ENCODE measurements around the gene ARVCF.

DNA sequence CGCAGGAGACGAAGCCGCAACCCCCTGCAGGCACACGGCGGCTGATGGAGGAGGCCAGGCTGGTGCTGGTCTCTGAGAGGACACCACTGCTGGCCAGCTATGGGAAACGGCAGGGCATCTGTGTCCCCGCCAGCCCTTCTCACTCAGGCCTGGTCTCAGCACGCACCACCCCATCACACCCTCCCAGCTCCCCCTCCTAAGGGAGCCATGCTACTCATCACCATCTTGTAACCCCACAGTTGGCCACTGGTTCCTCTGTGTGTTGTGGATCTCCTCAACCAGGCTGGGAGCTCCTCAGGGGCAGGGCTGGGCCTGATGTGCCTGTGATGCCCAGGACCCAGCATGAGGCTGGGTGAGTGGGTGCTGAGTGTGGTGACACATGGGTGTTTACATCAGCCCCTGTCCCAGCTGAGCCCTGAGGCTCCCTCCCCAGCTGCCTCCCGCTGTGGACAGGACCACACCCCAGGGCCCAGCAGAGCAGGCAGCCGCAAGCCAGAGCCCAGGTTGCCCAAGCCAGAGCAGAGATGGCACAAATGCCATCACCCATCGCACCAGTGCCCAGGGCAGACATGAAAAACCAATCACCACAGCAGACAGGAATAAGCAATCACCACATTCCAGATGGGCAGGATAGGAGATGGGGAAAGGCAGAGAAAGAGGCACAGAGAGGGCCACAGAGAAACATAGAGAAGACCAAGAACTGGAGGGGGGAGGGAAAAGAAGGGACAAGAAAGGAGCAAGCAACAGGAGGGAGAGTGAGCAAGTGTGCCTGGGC lies 8.2 kb downstream of the ARVCF start:
- TF ChIP-seq, protein P1, sequence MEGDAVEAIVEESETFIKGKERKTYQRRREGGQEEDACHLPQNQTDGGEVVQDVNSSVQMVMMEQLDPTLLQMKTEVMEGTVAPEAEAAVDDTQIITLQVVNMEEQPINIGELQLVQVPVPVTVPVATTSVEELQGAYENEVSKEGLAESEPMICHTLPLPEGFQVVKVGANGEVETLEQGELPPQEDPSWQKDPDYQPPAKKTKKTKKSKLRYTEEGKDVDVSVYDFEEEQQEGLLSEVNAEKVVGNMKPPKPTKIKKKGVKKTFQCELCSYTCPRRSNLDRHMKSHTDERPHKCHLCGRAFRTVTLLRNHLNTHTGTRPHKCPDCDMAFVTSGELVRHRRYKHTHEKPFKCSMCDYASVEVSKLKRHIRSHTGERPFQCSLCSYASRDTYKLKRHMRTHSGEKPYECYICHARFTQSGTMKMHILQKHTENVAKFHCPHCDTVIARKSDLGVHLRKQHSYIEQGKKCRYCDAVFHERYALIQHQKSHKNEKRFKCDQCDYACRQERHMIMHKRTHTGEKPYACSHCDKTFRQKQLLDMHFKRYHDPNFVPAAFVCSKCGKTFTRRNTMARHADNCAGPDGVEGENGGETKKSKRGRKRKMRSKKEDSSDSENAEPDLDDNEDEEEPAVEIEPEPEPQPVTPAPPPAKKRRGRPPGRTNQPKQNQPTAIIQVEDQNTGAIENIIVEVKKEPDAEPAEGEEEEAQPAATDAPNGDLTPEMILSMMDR (IDR thresholded peaks at IDR 0.05): no peak
- no peak for TF ChIP-seq POLR2A (IDR thresholded peaks at IDR 0.05)
